ENCODE measurements around the gene CMIP. TPM values are rescaled to one million over a fixed set of nuclear protein-coding genes. Genes with fewer than 3 reads are reported as not detected.

The CMIP gene
- total RNA-seq, 1 donor from 2014 or later, result 6.6 TPM

DNA sequence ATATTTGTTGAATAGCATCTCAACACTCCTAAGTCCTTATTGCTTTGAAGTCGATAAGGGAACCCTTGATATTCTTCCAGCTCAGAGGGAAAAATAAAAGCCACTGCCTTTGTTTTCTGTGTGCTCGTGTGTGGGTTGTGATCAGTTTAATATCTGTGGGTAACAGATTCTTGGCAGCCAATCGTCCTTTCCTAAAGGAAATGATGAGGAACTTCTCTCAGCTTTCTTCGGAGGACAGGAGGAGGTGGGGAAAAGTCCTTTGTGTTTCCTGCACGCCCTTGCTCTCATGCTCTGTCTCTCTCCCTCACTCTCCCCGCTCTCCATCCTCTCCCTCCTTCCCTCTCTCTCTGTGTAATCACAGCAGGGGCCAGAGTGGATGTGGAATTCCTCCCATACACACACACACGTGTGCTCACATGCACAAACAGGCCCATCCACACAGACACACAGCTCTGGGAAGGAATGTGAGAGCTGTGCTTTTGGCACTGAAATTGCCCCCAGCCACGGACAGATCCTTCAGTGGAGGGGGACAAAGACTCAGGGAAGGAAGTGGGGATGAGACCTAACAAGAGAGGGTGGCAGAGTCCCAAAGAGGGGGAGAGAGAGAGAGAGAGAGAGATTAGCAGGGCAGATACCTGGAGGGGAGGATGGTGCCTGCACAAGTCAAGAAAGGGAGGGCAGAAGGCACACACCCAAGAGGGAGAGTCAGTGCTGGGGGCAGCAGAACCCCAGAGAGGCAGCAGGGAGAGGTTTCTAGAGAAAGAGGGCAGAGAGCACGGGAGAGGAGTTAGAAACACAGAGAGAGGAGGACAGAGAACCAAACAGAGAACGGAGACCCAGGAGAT lies 250.9 kb downstream of the CMIP start:
- Mint-ChIP-seq H3K9me3 (no peaks in the 10 kb centered on the region), H3K4me1 (peaks cover 65% of the 10 kb centered on the region), H3K27ac (peak overlapping the region; percentile 92), H3K4me3 (no peak overlapping the region), H3K36me3 (peaks cover 39% of the 10 kb centered on the region), H3K27me3 (ENCODE audit: insufficient read depth, low read depth) (peaks cover 2% of the 10 kb centered on the region)
- Histone ChIP-seq H3K4me1 (peaks cover 23% of the 10 kb centered on the region), H3K9ac (no peak overlapping the region), H3F3A (ENCODE audit: low read depth) (peaks cover 15% of the 10 kb centered on the region), H3K36me3 (no peaks in the 10 kb centered on the region), H4K20me1 (ENCODE audit: low read depth) (no peaks in the 10 kb centered on the region), H3K27me3 (no peaks in the 10 kb centered on the region), H3K79me2 (ENCODE audit: low read depth) (no peaks in the 10 kb centered on the region), H3K27ac (peak overlapping the region; percentile 77), H3K9me3 (ENCODE audit: low read depth) (no peaks in the 10 kb centered on the region), H3K4me2 (peak overlapping the region; percentile 55), H3K4me3 (no peak overlapping the region), H2AFZ (replicated peaks) (no peak overlapping the region)
- TF ChIP-seq EZH2phosphoT487 (IDR thresholded peaks at IDR 0.05) (no peak), CTCF (IDR thresholded peaks at IDR 0.05) (no peak), EZH2 (IDR thresholded peaks at IDR 0.05) (no peak)
- no peak for DNase-seq (ENCODE audit: low spot score)

DNA sequence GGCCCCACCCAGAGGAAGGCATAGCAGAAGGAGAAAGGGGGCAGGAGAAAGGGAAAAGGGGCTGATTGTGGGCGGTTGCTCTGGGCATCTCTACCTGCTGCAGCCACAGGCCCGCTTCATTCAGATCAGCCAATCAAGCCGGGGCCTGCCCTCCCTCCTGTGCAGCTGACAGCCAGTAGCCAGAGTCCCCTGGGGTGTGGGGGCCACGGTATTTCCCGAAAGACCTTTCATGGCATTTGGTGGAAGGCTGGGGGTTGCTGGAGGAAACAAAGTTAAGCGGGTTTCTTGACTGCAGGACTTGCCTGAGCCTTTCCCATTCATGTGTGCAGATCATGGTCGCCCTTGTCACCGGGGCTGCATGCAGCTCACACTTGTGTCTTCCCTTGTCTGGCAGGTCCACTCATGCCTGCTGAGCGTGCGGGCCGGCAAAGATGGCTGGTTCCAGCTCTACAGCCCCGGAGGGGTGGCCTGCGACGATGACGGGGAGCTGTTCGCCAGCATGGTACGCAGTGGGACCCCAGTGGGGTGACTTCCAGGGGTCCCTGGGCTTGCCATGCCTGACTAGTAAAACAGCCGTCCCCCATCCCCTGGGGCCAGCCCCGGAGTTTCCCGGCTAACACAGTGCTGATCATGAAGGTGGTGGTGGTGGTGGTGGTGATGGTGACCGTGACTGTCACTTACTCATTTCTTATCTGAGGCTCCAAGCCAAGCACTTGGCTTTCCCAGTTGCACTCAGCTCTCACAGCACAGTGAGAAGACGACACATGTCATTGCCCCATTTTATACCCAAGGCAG lies 251.8 kb downstream of the CMIP start:
- no peak overlapping the region for H3K9ac ChIP-seq
- no peaks in the 10 kb centered on the region for H3K9me3 ChIP-seq (ENCODE audit: low read depth)
- no peak overlapping the region for H3K4me2 ChIP-seq
- peaks cover 23% of the 10 kb centered on the region for H3K4me1 ChIP-seq
- peak overlapping the region; percentile 77 for H3K27ac ChIP-seq
- H3K4me3 ChIP-seq, result no peak overlapping the region
- no peaks in the 10 kb centered on the region for H3K27me3 ChIP-seq
- no peaks in the 10 kb centered on the region for H4K20me1 ChIP-seq (ENCODE audit: low read depth)
- H3K27ac Mint-ChIP-seq, result peak overlapping the region; percentile 92
- peaks cover 65% of the 10 kb centered on the region for H3K4me1 Mint-ChIP-seq
- H3K36me3 Mint-ChIP-seq, result peaks cover 47% of the 10 kb centered on the region
- peaks cover 15% of the 10 kb centered on the region for H3F3A ChIP-seq (ENCODE audit: low read depth)
- no peak for DNase-seq (ENCODE audit: low spot score)
- no peak for TF ChIP-seq EZH2phosphoT487 (IDR thresholded peaks at IDR 0.05)
- H3K27me3 Mint-ChIP-seq (ENCODE audit: insufficient read depth, low read depth), result peaks cover 2% of the 10 kb centered on the region
- no peak overlapping the region for H2AFZ ChIP-seq (replicated peaks)
- peak overlapping the region; percentile 46 for H3K4me3 Mint-ChIP-seq
- H3K9me3 Mint-ChIP-seq, result no peaks in the 10 kb centered on the region
- no peaks in the 10 kb centered on the region for H3K79me2 ChIP-seq (ENCODE audit: low read depth)
- no peaks in the 10 kb centered on the region for H3K36me3 ChIP-seq

DNA sequence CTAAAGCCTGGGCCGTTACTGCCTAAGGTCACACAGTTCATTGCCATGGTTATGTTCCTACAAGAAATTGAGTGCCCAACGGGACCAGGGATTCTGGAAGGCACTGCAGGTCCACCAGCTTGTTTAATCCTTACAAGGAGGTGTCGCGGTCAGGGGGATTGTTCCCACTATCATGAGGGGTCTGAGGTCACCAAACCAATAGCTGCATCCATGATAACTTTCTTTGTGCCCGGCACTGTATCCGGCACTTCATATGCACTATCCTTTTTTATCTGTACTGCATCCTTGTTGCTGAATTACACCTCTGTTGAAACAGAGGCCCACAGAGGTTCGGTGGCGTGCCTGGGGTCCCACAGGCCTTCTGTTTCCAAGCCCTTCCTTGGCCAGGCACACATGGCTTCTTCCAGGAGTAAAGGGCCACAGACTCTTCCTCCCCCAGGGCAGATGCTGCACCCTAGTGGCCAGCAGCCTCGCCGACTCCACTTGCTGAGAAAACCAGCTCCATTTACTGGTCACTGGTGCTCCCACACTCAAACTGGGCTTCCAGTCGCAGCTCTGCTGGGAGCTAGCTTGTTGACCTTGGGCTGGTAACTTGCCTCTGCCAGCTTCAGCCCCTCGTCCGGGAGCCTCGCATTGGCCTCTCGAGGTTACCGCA lies 252.5 kb downstream of the CMIP start:
- peaks cover 15% of the 10 kb centered on the region for H3F3A ChIP-seq (ENCODE audit: low read depth)
- no peaks in the 10 kb centered on the region for H3K9me3 ChIP-seq (ENCODE audit: low read depth)
- no peak overlapping the region for H3K9ac ChIP-seq
- H3K4me3 ChIP-seq, result no peak overlapping the region
- peaks cover 62% of the 10 kb centered on the region for H3K4me1 Mint-ChIP-seq
- H3K27ac ChIP-seq, result no peak overlapping the region
- H3K27me3 Mint-ChIP-seq (ENCODE audit: insufficient read depth, low read depth), result peaks cover 2% of the 10 kb centered on the region
- no peak overlapping the region for H2AFZ ChIP-seq (replicated peaks)
- peaks cover 23% of the 10 kb centered on the region for H3K4me1 ChIP-seq
- peaks cover 45% of the 10 kb centered on the region for H3K36me3 Mint-ChIP-seq
- H3K79me2 ChIP-seq (ENCODE audit: low read depth), result no peaks in the 10 kb centered on the region
- no peaks in the 10 kb centered on the region for H3K9me3 Mint-ChIP-seq
- no peaks in the 10 kb centered on the region for H3K36me3 ChIP-seq
- no peaks in the 10 kb centered on the region for H4K20me1 ChIP-seq (ENCODE audit: low read depth)
- H3K27me3 ChIP-seq, result no peaks in the 10 kb centered on the region
- peak overlapping the region; percentile 46 for H3K4me3 Mint-ChIP-seq
- peak; percentile 65 for DNase-seq (ENCODE audit: low spot score)
- H3K4me2 ChIP-seq, result no peak overlapping the region
- H3K27ac Mint-ChIP-seq, result peak overlapping the region; percentile 83
- TF ChIP-seq CTCF (IDR thresholded peaks at IDR 0.05), result peak; percentile 67
- no peak for TF ChIP-seq EZH2phosphoT487 (IDR thresholded peaks at IDR 0.05)

All from neural progenitor cell (in vitro differentiated cells).